Stimulated activated CD4-positive, alpha-beta T cell treated with anti-CD3 and anti-CD28 coated beads, Interleukin-12 subunit alpha, Interleukin-12 subunit beta, amount 100 ng/mL, for 48 hours (primary cell): ENCODE data around the gene EYS.

Experiments used
- DNase-seq, 3 donors: peaks; one replicate each; pipeline ENCODE4 v3.0.0-alpha.2; 2020; ENCODE audit warnings: low read depth in 2 of 3, low spot score in 1 of 3

Gene EYS

GRCh38 chr6:65253041-65253440, 454.0 kb downstream of the EYS start:
- no peak for DNase-seq

- DNase-seq = no peak
Measured at GRCh38 chr6:65248101-65248610, 458.9 kb downstream of the EYS start.

GRCh38 chr6:65231616-65232015, 475.4 kb downstream of the EYS start:
- no peak for DNase-seq

- DNase-seq = no peak
Measured at GRCh38 chr6:65229825-65230224, 477.2 kb downstream of the EYS start.

- no peak for DNase-seq
Measured at GRCh38 chr6:65221153-65221552, 485.9 kb downstream of the EYS start.

GRCh38 chr6:65202738-65203137, 504.3 kb downstream of the EYS start:
- DNase-seq = no peak

GRCh38 chr6:65199683-65200082, 507.3 kb downstream of the EYS start:
- DNase-seq = no peak

GRCh38 chr6:65199121-65199520, 507.9 kb downstream of the EYS start:
- no peak for DNase-seq

GRCh38 chr6:65191471-65191870, 515.6 kb downstream of the EYS start:
- no peak for DNase-seq

GRCh38 chr6:65189236-65189881, 517.7 kb downstream of the EYS start:
- DNase-seq = no peak

GRCh38 chr6:65186826-65187225, 520.2 kb downstream of the EYS start:
- DNase-seq = no peak

- DNase-seq = no peak
Measured at GRCh38 chr6:65182681-65183080, 524.3 kb downstream of the EYS start.

GRCh38 chr6:65170273-65170672, 536.8 kb downstream of the EYS start:
- DNase-seq = no peak

- DNase-seq = no peak
Measured at GRCh38 chr6:65161661-65162060, 545.4 kb downstream of the EYS start.

GRCh38 chr6:65157025-65157424, 550.0 kb downstream of the EYS start:
- DNase-seq = no peak

- no peak for DNase-seq
Measured at GRCh38 chr6:65155083-65155482, 551.9 kb downstream of the EYS start.

- DNase-seq = no peak
Measured at GRCh38 chr6:65149841-65150240, 557.2 kb downstream of the EYS start.

GRCh38 chr6:65148839-65149238, 558.2 kb downstream of the EYS start:
- no peak for DNase-seq

- DNase-seq = no peak
Measured at GRCh38 chr6:65135567-65135966, 571.5 kb downstream of the EYS start.

- no peak for DNase-seq
Measured at GRCh38 chr6:65126667-65127066, 580.4 kb downstream of the EYS start.

GRCh38 chr6:65123521-65123920, 583.5 kb downstream of the EYS start:
- DNase-seq = no peak

GRCh38 chr6:65117817-65118409, 589.1 kb downstream of the EYS start:
- no peak for DNase-seq

- DNase-seq = no peak
Measured at GRCh38 chr6:65116326-65116725, 590.7 kb downstream of the EYS start.
